Caki2 (cell line): ENCODE measurements around the gene OPN1MW3. TPM values are rescaled to one million over a fixed set of nuclear protein-coding genes. Genes with fewer than 3 reads are reported as not detected.
"Not testable (repeated sequence)": the region's sequence is repeated elsewhere in the genome, so short reads cannot be mapped to it uniquely, and the experiment has no call there.

Experiments used
- DNase-seq: peaks from one replicate; pipeline ENCODE4 v3.0.0-alpha.2; 2015; ENCODE audit warnings: low read depth
- in situ Hi-C: cut with HindIII; loops from 2 replicates; pipeline ENCODE4 v1.10.0; 2016; ENCODE audit warnings: low sequenced_read_pairs, low pct_unique_long_range_greater_than_20kb, mixed read lengths
- total RNA-seq: library from RNA; depleted of rRNA; stranded (reverse); fragments of >200 nt; shearing (Covaris generic); gene quantifications from 2 replicates; pipeline ENCODE4 v1.2.3, GENCODE V29; 2014; ENCODE audit warnings: low replicate concordance

OPN1MW3 gene
- total RNA-seq, 1 experiment from 2014 or later, result not detected

DNA sequence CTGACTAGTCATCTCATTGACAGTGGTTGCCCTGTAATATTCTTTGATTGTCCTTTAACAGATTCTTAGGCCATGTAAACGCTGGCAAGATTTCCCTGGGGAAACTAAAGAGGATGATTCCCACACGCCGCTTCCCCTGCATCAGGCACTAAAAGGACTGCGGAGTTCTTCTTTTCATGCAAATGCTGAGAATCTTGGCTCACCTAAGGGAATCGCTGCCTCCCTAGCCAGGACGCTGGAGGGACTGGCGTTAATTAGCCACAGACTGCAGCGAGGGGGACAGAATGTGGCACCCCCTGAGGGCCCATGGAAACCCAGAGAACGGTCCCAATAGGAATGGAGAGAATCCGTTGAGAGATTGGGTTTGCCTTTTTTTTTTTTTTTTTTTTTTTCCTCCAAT, 29.0 kb downstream of the OPN1MW3 start:
- in situ Hi-C loops, DNase-seq: not testable (repeated sequence)

DNA sequence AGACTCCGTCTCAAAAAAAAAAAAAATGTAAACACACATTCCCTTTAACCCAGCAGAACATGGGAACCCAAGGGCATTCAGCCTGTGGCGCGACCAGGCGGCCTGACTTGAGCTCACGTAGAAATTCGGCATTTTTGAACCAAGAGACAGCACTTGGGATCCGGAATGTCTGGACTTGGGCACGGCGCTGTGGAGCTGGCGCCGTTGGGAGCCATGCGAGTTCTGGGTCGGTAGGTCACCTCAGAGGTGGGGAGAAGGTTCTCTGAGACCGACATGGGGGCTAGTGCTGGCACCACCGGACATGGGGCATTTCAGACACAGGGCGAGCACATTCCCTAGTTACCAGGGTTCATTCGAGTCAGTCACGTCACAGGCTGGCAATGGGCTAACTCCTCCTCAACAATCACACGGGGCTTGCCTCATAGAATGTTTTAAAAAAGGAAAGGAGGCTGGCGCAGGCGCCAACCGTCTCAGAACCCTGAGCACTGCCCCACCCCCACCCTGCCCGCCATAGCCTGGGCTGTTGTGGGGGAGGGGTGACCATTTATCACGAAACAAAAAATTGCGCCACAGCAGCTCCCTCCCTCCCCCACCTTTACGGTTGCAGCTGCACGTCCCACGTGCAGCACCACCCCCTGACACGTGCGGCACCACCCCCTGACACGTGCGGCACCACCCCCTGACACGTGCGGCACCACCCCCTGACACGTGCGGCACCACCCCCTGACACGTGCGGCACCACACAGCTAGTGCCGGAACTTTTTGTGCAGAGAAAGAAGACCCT, 37.6 kb downstream of the OPN1MW3 start, which contains the start of gene TEX28:
TEX28 (minus strand) TSS at position 334 of the 784 bp plus-strand sequence. CDS start 3,007 bp downstream, outside the sequence.
- DNase-seq, result no peak
- in situ Hi-C loops, result no loop called here

DNA sequence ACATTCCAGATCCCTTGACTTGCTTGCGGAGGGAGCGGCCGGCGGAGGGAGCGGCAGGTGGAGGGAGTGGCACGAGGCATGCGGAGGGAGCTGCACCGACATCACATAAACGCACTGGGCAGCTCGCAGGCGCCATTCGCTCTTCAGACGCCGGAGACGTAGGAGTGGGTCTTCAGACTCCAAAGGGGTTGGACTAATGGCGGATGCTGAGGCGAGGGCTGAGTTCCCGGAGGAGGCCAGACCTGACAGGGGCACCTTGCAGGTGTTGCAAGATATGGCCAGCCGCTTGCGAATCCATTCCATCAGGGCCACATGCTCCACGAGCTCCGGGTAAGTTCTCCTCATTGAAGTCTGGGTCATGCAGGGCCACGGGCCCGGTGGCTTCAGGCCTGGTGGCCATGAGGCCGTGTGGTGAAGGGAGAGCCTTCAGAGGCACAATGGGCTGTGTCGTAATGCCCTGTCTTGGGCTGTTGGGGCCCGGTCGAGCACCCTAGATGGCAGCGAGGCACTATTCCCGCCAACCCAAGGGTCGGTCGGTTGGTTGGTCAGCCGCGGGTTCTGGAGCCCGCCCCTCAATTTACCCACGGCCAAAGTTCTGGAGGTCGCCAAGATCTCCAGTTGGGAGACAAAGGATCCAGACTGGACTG, 38.4 kb downstream of the OPN1MW3 start, which contains the start of gene TKTL1:
TKTL1 (plus strand) TSS at position 132 of the 647 bp plus-strand sequence; CDS start at position 197, 65 bp downstream.
- in situ Hi-C loops, result no loop called here
- no peak for DNase-seq

DNA sequence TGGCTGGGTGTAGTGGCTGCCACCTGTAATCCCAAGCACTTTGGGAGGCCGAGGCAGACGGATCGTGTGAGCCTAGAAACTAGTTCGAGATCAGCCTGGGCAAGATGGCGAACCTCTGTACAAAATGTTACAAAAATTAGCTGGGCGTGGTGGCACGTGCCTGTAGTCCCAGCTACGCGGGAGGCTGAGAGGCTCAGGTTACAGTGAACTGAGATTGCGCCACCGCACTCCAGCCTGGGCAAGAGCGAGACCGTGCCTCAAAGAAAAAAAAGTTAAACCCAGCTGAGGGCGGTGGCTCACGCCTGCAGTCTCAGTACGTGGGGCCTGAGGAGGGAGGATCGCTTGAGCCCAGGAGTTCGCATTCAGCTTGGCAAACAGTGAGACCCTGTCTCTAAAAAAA, 39.3 kb downstream of the OPN1MW3 start:
- in situ Hi-C loops, result no loop called here
- no peak for DNase-seq

DNA sequence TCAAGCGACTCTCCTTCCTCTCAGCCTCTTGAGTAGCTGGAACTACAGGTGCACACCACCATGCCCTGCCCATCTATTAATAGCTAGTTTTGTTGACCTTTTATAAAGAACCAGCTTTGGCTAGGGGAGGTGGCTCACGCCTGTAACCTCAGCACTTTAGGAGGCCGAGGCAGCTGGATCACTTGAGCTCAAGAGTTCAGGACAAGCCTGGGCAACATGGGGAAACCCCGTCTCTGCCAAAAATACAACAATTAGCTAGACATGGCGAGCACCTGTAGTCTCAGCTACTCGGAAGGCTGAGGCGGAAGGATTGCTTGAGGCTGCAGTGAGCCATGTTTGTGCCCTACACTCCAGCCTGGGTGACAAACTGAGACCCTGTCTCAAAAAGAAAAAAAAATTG, 40.9 kb downstream of the OPN1MW3 start:
- DNase-seq, result no peak
- in situ Hi-C loops, result no loop called here

DNA sequence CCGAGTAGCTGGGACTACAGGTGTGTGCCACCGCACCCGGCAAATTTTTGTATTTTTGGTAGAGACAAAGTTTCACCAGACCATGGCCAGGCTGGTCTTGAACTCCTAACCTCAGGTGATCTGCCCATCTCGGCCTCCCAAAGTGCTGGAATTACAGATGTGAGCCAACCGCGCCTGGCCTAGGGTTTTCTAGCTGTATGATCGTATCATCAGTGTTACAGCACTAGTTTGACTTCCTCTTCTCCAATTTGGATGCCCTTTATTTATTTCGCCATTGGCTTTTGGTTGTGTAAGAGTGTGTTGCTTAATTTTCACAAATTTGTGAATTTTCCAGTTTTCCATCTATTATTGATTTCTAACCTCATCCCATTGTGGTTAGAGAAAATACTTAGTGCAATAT, 43.4 kb downstream of the OPN1MW3 start:
- no peak for DNase-seq
- in situ Hi-C loops, result no loop called here

DNA sequence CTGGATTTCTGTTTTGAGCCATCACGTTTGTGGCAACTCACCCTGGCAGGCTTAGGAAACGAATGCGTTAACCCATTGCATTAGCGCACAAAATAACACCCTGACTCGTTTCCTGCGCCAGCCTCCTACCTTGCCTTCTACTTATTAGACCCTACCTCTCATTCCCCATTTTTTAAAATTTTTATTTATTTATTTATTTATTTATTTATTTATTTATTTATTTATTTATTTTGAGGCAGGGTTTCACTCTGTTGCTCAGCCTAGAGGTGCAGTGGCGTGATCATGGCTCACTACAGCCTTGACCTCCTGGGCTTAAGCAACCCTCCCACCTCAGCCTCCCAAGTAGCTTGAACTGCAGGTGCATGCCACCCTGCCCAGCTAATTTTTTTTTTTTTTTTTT, 45.6 kb downstream of the OPN1MW3 start:
- DNase-seq, in situ Hi-C loops: not testable (repeated sequence)

DNA sequence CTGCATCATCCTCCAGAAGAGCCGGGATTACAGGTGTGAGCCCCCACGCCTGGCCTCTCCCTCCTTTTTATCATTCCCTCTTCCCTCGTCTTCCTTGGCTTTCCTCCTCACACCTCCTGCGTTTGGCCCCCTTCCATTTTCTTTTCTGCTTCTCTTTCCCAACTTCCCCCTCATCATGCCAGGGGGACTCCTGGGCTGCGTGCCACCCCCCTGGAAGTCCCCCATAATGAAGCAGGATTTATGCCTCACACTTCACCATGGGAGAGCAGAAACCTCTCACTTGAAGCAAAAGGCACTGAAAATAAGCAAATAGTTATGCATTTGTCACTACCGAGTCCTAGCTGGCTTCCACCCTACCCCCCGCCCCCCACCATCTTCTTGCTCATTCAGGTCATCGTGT, 46.1 kb downstream of the OPN1MW3 start:
- no peak for DNase-seq
- in situ Hi-C loops, result no loop called here

DNA sequence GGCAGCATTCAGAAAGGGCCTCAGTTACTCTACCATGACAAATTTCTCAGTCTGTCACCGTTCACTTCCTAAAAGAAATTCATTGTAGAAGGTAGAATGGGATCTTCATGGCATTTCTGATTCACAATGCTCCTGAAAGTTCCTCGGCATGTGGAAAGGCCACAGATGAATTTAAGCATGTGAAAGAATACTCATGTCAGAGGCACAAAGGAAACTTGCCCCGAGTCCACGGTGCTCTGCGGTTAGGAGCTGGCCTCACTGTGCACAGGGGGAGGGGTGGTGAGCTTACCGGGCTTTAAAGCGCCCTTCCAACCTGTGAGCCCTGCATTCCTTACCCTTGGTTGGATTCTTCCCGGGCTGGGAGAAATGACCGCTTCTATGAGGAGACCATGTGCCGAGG, 47.5 kb downstream of the OPN1MW3 start:
- in situ Hi-C loops, result no loop called here
- no peak for DNase-seq

DNA sequence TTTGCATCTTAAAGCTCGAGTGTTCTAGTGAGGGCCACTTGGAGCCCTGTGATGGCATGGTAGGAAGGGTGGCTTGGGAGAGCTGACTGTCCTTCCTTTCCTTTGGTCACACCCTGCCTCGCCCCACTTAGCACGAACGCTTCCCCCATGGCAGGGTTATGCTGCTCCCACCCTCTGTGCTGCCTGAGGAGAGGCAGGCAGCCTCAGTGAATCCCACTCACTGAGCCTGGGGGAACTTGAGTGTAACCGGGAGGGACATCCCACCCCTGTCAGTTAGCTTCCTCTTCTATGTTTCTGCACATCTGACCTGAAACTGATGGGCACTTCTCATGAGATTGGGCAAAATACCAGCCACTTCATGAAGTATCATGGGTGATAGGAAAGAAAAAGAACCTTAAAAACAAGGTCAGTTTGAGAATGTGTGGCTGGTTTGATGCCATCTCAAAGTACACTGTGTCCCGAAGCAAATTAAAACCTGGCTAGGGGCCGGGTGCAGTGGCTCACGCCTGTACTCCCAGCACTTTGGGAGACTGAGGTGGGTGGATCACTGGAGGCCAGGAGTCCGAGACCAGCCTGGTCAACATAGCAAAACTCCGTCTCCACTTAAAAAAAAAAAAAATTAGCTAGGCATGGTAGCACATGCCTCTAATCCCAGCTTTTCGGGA, 48.3 kb downstream of the OPN1MW3 start:
- in situ Hi-C loops, result no loop called here
- no peak for DNase-seq

DNA sequence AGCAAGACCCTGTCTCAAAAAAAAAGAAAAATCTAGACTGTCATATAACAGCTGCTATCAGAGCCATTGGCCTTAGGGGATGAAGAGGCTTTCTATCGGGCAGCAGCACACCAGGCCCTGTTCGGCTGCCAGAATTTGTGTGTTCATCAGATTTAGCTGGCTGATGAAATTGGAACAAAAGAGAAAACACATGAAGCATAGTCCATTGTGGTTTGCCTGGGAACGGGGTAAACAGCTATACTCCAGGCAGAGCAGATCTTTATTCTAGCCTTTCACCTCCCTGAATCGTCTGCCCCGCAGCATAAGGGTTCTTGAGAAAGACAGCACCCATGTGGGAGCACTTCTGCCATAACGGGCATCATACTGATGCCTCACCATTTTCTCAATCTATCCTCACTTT, 49.8 kb downstream of the OPN1MW3 start:
- in situ Hi-C loops, result no loop called here
- DNase-seq, result no peak

DNA sequence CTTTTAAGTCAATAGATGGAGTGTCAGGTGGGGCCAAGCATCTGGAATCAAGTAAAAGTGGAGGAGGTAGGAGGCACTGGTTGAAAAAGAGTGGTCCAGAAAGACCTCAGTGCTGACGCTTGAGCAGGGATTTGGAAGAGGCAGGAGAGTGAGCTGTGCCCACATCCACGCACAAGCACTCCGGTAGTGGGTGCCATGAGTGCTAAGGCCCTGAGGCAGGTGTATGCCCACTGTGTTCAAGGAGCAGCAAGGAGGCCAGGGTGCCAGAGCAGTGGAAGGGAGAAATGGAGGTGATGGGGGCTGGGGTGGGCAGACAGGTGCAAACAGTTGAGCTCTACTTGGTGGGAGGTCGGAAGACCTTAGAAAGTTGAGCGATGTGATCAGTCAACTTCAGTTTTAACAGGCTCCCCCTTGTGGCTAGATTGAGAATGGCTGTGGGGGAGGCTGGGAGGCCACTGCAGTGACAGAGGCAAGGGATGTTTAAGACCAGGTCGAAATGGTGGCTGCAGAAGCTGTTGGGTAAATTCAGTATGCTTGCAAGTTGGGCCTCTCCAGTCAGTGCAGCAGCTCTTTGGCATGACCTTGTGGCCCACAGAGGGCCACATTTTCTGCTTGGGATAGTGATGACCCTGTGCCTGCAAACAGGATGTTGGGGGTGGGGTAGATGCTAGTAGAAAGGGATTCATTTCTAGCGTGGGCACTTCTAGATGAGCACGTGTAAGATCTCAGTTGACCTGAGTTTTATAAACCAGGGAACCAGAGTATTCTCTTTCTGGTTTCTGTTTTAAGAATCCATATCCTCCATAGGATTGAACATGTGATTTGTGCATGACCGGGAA, 50.9 kb downstream of the OPN1MW3 start:
- peak; percentile 19 for DNase-seq
- in situ Hi-C loops, result no loop called here

DNA sequence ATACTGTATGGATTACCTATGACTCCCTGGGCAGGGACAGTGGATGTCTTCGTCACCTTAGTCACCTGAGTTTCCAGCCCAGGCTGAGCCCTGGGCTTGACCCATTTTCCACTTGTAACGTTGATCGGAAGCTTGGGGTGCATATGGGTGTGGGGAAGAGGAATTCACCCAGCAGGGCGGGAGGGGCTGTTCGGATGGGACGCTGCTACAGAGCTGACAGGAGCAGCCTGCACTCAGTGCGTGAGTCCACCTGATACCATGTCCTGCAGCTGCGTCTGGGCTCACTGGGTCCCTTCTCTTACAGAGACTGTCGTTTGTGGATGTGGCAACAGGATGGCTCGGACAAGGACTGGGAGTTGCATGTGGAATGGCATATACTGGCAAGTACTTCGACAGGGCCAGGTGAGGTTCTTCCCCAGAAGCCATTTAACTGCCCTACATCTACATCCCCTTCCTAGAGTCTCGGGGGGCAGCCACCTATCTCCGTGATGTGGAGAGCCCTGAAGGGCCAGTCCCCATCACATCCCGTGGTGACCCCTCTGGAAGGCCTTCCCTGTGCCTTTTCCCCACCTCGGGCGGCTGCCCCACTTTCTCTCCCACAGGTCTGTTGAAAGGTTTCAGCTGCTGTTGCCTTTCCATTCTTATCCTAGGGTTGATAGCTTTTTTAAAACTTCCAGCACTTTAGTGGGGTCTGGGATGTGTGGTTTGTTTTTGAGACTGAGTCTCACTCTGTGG, 51.8 kb downstream of the OPN1MW3 start:
- in situ Hi-C loops, result no loop called here
- no peak for DNase-seq

DNA sequence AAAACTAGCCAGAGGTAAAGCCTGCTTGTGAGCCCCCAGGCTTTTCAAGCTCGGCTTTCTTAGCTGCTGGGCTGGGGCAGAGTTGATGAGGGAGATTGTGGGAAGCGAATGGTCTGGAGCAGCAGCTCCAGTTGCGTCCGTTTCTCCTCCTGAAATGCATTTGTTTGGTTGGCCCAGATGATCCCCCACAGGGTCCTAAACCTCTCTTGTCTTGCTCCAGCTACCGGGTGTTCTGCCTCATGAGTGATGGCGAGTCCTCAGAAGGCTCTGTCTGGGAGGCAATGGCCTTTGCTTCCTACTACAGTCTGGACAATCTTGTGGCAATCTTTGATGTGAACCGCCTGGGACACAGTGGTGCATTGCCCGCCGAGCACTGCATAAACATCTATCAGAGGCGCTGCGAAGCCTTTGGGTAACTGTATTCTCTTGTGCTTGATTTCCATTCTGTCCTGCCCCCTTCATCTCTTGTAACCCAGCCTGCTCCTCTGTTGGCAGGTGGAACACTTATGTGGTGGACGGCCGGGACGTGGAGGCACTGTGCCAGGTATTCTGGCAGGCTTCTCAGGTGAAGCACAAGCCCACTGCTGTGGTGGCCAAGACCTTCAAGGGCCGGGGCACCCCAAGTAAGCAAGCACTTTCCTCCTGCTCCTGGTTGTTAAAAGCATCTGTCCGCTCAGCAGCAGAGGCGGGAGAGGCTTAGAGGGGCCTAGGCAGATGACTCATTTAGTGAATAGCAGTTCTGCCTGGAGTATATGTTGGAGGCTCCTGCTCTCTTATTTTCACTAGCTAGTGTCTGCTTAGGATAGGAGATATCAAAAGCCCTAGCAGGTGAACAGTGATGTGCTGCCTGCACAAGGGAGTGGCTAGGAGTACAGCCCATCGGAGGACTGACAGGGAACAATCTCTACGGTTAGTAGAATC, 53.5 kb downstream of the OPN1MW3 start:
- in situ Hi-C loops, result no loop called here
- no peak for DNase-seq

DNA sequence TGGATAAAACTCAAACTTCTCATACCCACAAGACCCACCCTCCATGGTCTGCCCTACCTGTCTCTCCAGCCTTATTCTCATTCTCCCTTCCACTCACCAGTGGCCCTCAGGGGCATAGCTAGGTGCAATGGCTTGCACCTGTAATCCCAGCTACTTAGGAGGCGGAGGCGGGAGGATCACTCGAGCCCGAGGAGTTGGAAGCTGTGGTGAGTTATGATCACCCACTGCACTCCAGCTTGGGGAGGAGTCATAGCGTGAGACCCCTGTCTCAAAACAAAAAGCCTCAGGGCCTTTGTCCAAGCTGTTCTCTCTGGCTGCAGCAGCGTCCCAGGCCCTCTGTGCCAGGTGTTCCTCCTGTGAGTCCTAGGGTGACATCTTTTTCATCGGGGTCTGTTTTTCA, 54.7 kb downstream of the OPN1MW3 start:
- DNase-seq, result no peak
- in situ Hi-C loops, result no loop called here

DNA sequence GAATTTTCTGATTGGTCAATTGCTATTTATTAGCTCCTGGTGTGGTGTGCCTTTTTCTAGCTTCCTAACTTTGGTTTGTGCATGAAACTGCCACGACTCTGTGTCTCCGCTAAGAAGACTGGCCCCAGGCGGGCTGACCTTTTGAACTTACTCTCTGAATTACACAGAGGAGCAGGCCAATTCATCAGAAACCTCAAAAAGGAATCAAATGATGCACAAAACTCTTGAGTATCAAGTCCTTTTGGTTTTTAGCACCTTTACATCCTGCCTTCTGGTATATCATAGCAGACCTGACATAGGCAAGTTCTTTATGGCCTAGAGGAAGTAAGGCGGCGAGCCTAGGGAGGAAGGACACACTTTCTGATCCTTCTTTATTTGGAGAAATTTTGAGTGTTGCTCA, 55.8 kb downstream of the OPN1MW3 start:
- in situ Hi-C loops, result no loop called here
- DNase-seq, result no peak

DNA sequence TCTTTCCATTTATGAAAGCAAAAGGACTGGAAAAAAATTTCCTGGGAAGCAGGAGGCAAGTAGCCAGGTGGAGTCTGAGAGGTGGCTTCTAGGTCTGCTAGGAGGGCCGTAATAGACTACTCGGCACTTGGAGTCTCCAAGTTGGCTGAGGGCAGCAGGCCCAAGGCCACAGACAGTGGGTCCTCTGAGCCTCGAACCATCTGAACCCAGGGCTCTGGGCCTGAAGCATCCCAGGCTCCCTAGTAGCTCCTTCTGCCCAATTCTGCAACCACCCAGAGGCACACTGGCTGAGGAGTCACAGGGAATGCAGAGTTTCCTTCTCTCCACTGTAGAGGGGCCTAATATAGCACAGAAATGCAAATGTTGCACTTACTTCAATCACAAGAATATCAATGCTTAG, 58.0 kb downstream of the OPN1MW3 start:
- in situ Hi-C loops, result no loop called here
- no peak for DNase-seq
